ENCODE results near the gene NAALADL1. TPM values are rescaled to one million over a fixed set of nuclear protein-coding genes. Genes with fewer than 3 reads are reported as not detected.

Gene NAALADL1
- total and polyA plus RNA-seq, 2 of the 4 experiments (the other 2 are of a cell fraction), result 3.8 to 5.8 TPM

DNA sequence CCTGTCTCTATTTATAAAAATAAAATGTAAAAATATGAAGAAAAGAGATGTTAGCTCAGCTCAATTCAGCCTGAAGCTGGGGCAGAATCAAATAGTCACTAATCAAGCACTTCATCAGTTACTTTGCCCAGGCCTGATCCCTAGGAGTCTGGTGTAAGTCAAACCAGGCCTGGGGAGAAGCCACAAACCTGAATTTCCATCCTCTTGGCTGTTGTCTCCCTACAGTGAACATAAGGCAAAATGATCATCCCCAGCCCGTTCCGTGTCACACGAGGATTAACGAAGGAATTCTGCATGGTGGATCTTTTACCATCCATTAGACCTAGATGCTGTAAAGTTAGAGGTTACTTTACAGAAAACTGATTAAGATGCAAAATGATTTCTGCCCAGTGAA, 6.5 kb upstream of the NAALADL1 start:
- BruUV-seq (replicated peaks), result no TSS peak
- peaks cover 8% of the 10 kb centered on the region; the same call in 1 of the 2 replicates for H3K27me3 ChIP-seq (ENCODE audit: control insufficient read depth, insufficient read depth, low read length)
- no peak overlapping the region for H2BK120ac ChIP-seq (ENCODE audit: low read depth, low read length)
- peaks cover 5% of the 10 kb centered on the region; the same call in 1 of the 2 replicates for H3K9me1 ChIP-seq (ENCODE audit: insufficient read depth, low read length)
- H3K4ac ChIP-seq (ENCODE audit: low read depth, low read length), result no peak overlapping the region
- H3K27ac ChIP-seq (ENCODE audit: insufficient read depth, low read length), result no peak overlapping the region
- no peak overlapping the region for H3K4me3 ChIP-seq (ENCODE audit: insufficient read depth, low read depth, low read length)
- no peak overlapping the region for H2BK15ac ChIP-seq (ENCODE audit: low read depth, low read length)
- H4K20me1 ChIP-seq (ENCODE audit: insufficient read depth, low read length), result no peaks in the 10 kb centered on the region
- no peak overlapping the region for H3K14ac ChIP-seq (replicated peaks; ENCODE audit: low read depth, low read length)
- TF ChIP-seq FOS (IDR thresholded peaks at IDR 0.05; ENCODE audit: low read depth, low read length) (no peak), ELK1 (IDR thresholded peaks at IDR 0.05; ENCODE audit: borderline replicate concordance, low read depth, low read length) (no peak), BHLHE40 (IDR thresholded peaks at IDR 0.05; ENCODE audit: low read depth, low read length) (no peak), MAZ (IDR thresholded peaks at IDR 0.05; ENCODE audit: borderline replicate concordance, low read depth, low read length) (no peak), RAD21 (IDR thresholded peaks at IDR 0.05; ENCODE audit: low read length) (no peak), POLR2A (IDR thresholded peaks at IDR 0.05; ENCODE audit: low read depth, low read length) (no peak), CEBPB (IDR thresholded peaks at IDR 0.05; ENCODE audit: low read depth, low read length) (no peak), MXI1 (IDR thresholded peaks at IDR 0.05; ENCODE audit: borderline replicate concordance, low read depth, low read length) (no peak), RFX5 (IDR thresholded peaks at IDR 0.05; ENCODE audit: low read depth, low read length) (no peak), RCOR1 (IDR thresholded peaks at IDR 0.05; ENCODE audit: insufficient replicate concordance, low read length) (no peak), CHD1 (IDR thresholded peaks at IDR 0.05; ENCODE audit: low read depth, low read length) (no peak), MAFK (IDR thresholded peaks at IDR 0.05; ENCODE audit: low read depth, low read length) (no peak)
- TF ChIP-seq, protein P1, sequence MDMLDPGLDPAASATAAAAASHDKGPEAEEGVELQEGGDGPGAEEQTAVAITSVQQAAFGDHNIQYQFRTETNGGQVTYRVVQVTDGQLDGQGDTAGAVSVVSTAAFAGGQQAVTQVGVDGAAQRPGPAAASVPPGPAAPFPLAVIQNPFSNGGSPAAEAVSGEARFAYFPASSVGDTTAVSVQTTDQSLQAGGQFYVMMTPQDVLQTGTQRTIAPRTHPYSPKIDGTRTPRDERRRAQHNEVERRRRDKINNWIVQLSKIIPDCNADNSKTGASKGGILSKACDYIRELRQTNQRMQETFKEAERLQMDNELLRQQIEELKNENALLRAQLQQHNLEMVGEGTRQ (IDR thresholded peaks at IDR 0.05; ENCODE audit: low read depth, low read length), result no peak
- TF ChIP-seq, protein P2, sequence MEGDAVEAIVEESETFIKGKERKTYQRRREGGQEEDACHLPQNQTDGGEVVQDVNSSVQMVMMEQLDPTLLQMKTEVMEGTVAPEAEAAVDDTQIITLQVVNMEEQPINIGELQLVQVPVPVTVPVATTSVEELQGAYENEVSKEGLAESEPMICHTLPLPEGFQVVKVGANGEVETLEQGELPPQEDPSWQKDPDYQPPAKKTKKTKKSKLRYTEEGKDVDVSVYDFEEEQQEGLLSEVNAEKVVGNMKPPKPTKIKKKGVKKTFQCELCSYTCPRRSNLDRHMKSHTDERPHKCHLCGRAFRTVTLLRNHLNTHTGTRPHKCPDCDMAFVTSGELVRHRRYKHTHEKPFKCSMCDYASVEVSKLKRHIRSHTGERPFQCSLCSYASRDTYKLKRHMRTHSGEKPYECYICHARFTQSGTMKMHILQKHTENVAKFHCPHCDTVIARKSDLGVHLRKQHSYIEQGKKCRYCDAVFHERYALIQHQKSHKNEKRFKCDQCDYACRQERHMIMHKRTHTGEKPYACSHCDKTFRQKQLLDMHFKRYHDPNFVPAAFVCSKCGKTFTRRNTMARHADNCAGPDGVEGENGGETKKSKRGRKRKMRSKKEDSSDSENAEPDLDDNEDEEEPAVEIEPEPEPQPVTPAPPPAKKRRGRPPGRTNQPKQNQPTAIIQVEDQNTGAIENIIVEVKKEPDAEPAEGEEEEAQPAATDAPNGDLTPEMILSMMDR (conservative IDR thresholded peaks at IDR 0.05; ENCODE audit: low read depth, low read length), result no peak
- no peaks in the 10 kb centered on the region for H3K9me3 ChIP-seq (ENCODE audit: control insufficient read depth, insufficient read depth, low read length)
- no peak for DNase-seq
- no peaks in the 10 kb centered on the region for H3K4me1 ChIP-seq (ENCODE audit: control insufficient read depth, insufficient read depth, low read length)
- no peak overlapping the region for H2BK20ac ChIP-seq (ENCODE audit: low read depth, low read length)
- CTCF ChIA-PET, result no interaction called here
- H3K79me1 ChIP-seq (ENCODE audit: low read depth in 1 of 2, low read length in 2 of 2), result no peaks in the 10 kb centered on the region
- no peak for ATAC-seq (ENCODE audit: low read depth)
- no peak overlapping the region for H3K23ac ChIP-seq (ENCODE audit: low read depth, low read length)
- H3K18ac ChIP-seq (ENCODE audit: low read depth, low read length), result no peak overlapping the region
- H4K91ac ChIP-seq (ENCODE audit: insufficient read depth, low read depth, low read length), result no peak overlapping the region
- intact Hi-C loops (cut with micrococcal nuclease) (no loop called here), in situ Hi-C loops (cut with MboI; ENCODE audit: low sequenced_read_pairs) (no loop called here), dilution Hi-C loops (cut with HindIII; ENCODE audit: low sequenced_read_pairs, unreplicated experiment) (no loop called here)
- no peak overlapping the region for H2AK5ac ChIP-seq (ENCODE audit: low read depth, low read length)
- no peak overlapping the region for H2AFZ ChIP-seq (replicated peaks; ENCODE audit: low read length, poor library complexity)
- no peak overlapping the region for H4K5ac ChIP-seq (ENCODE audit: low read depth, low read length)
- H2BK5ac ChIP-seq (ENCODE audit: low read depth, low read length, poor library complexity, severe bottlenecking), result no peak overlapping the region
- no peak overlapping the region for H3K9ac ChIP-seq (ENCODE audit: low read depth, low read length)
- no peak overlapping the region for H4K8ac ChIP-seq (ENCODE audit: low read depth in 2 of 2, low read length in 2 of 2)
- H3K4me2 ChIP-seq (ENCODE audit: low read depth, low read length), result no peak overlapping the region
- no CpG with 5 or more reads among the region's 4 CpGs for WGBS, 2 experiments (ENCODE audit: extremely low coverage in 2 of 2, insufficient read length in 1 of 2)
- H3K36me3 ChIP-seq (ENCODE audit: control insufficient read depth, insufficient read depth, low read length), result no peaks in the 10 kb centered on the region
- POLR2A ChIA-PET (ENCODE audit: unreplicated experiment), result no interaction called here
- no peak overlapping the region for H3K56ac ChIP-seq (ENCODE audit: extremely low read depth, insufficient read depth, low read length)
- no peak overlapping the region for H2AK9ac ChIP-seq (replicated peaks; ENCODE audit: low read depth, low read length, poor library complexity)
